HepG2 (cell line): ENCODE data around the gene OTOGL.
"Not testable (repeated sequence)": the region's sequence is repeated elsewhere in the genome, so short reads cannot be mapped to it uniquely, and the experiment has no call there.

Experiments
- BRF2 ChIP-seq: sonication (generic); formaldehyde crosslinking; IDR thresholded peaks from 2 replicates; pipeline ENCODE4 v1.8.1; 2022; ENCODE audit warnings: mild to moderate bottlenecking, missing genetic modification reagents
- MIER2 ChIP-seq: IDR thresholded peaks from 2 replicates; pipeline ENCODE4 v1.6.1; 2016; ENCODE audit warnings: missing biosample characterization, missing genetic modification reagents
- NFIC ChIP-seq: IDR thresholded peaks from 2 replicates; pipeline ENCODE4 v1.6.1; 2012; ENCODE audit warnings: mild to moderate bottlenecking, low read length, inconsistent platforms
- NR2F6 ChIP-seq, 2 experiments: IDR thresholded peaks; 2 replicates each; pipeline ENCODE4 v1.6.1; 2016; ENCODE audit warnings: antibody characterized with exemption in 1 of 2, mild to moderate bottlenecking in 1 of 2
- POLR2AphosphoS5 ChIP-seq: IDR thresholded peaks from 2 replicates; pipeline ENCODE4 v1.6.1; 2012; ENCODE audit warnings: low read depth, low read length
- TRIM24 ChIP-seq: sonication (generic); formaldehyde crosslinking; IDR thresholded peaks from 2 replicates; pipeline ENCODE4 v1.8.0; 2022; ENCODE audit warnings: mild to moderate bottlenecking, missing genetic modification reagents
- U2AF2 ChIP-seq: fragments of 200-400 bp; formaldehyde crosslinking; IDR thresholded peaks from 2 replicates; pipeline ENCODE4 v1.6.1; 2017; ENCODE audit warnings: low read depth, mild to moderate bottlenecking, low read length
- ZNF687 ChIP-seq: sonication (generic); formaldehyde crosslinking; IDR thresholded peaks from 2 replicates; pipeline ENCODE4 v1.5.1; 2020; ENCODE audit warnings: mild to moderate bottlenecking, missing genetic modification reagents, moderate library complexity
- ZSCAN22 ChIP-seq: sonication (generic); formaldehyde crosslinking; IDR thresholded peaks from 2 replicates; pipeline ENCODE4 v1.4.0; 2020; ENCODE audit warnings: mild to moderate bottlenecking, missing genetic modification reagents

- TF ChIP-seq MIER2 (CRISPR knock-in tag); POLR2AphosphoS5; NFIC; ZNF687 (CRISPR knock-in tag); ZSCAN22; U2AF2; NR2F6 (IDR thresholded peaks at IDR 0.05); NR2F6 (CRISPR knock-in tag; IDR thresholded peaks at IDR 0.05); TRIM24 (CRISPR knock-in tag); BRF2: not testable (repeated sequence)
These were observed 15.3 kb upstream of the OTOGL start for GRCh38 chr12:80083892-80084614.
